GM18909 (cell line): ENCODE data around the gene CACNG8.
"Not testable (repeated sequence)": the region's sequence is repeated elsewhere in the genome, so short reads cannot be mapped to it uniquely, and the experiment has no call there.

ENCODE experiments used
- ATAC-seq: cut with Tn5 transposase; IDR thresholded peaks from one replicate; pipeline ENCODE4 v1.9.1; 2021; ENCODE audit warnings: mild to moderate bottlenecking; ENCODE audit not compliant: unreplicated experiment, poor library complexity

CACNG8 gene

DNA sequence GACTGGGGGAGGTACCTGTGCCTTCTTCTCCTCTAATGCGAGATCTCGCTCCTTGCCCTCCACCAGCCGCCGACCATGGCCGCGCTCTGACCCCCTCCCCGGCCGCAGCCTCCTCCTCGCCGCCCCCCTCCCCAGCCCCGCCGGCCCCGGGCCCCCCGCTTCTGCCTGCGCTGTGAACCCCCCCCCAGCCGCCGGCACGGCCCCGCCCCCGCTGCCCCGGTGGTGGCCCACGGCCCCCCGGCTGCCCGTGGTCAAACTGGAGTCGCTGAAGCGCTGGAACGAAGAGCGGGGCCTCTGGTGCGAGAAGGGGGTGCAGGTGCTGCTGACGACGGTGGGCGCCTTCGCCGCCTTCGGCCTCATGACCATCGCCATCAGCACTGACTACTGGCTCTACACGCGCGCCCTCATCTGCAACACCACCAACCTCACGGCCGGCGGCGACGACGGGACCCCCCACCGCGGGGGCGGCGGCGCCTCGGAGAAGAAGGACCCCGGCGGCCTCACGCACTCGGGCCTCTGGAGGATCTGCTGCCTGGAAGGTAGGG, at the start of gene CACNG8:
TSS of gene CACNG8 (plus strand) at position 51 of the 545 bp plus-strand sequence.
- ATAC-seq, result no peak

DNA sequence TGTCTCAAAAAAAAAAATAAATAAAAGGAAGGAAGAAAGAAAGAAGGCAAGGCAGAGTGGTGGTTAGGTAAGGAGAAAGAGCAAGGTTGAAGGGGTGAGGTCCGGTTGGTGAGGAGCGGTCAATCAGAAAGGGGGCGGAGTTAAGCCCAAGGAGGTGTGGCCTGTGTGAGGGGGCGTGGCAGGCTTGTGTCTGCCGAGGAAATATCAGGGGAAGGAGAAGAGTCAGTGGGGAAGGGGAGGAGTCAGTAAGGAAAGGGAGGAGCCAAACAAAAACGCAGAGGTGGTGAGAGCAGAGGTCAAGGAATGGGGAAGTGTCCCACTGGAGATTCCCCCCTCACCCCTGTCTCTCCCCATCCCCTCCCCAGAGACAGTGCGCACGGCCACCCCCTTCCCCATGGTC, 47.7 kb upstream of the CACNG8 start:
- ATAC-seq, result no peak

DNA sequence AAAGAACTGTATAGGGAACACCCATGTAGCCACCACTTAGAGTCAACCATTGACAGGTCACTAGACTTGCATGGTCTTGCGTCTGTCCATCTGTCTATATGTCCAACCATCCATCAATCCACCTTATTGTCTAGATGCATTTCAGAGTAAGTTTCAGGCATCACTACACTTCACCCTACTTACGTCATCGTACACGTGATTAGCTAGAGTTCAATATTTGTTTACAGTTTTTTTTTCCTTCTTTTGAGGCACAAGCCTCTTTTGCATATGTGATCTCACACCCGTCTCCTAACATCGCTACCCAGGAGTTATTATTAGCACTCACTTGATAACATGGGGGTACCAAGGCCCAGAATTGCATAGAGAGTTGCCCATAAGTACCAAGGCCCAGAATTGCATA, 46.7 kb upstream of the CACNG8 start:
- no peak for ATAC-seq

GRCh38 chr19:53917356-53917755, 45.4 kb upstream of the CACNG8 start:
- no peak for ATAC-seq

- no peak for ATAC-seq
These were observed 35.0 kb upstream of the CACNG8 start for GRCh38 chr19:53927739-53928138.

GRCh38 chr19:53936029-53936428, 26.7 kb upstream of the CACNG8 start:
- no peak for ATAC-seq

GRCh38 chr19:53942001-53942786, 20.5 kb upstream of the CACNG8 start:
- no peak for ATAC-seq

- ATAC-seq, result no peak
These were observed 18.3 kb upstream of the CACNG8 start for GRCh38 chr19:53944416-53944815.

- no peak for ATAC-seq
These were observed 17.8 kb upstream of the CACNG8 start for GRCh38 chr19:53944933-53945332.

DNA sequence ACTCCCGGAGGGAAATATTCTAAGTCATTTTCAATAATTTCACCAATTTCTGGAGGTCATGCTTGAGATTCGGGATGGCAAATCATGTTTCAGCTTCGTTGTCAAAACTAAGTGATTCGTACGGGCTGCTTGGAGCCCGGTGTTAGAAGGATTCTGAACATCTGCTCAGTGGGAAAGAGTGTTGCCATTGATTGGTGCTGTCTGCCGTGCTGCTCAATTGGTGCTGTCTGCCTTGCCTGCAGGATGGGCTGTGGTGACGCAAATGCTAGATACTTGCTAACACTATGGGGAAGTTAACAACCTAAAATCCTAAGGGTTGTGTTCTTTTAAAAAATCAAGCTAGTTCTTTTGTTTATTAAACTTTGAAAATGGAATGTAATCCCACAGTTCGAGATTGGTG, 17.3 kb upstream of the CACNG8 start:
- no peak for ATAC-seq

- ATAC-seq, result no peak
These were observed 16.7 kb upstream of the CACNG8 start for GRCh38 chr19:53945998-53946397.

DNA sequence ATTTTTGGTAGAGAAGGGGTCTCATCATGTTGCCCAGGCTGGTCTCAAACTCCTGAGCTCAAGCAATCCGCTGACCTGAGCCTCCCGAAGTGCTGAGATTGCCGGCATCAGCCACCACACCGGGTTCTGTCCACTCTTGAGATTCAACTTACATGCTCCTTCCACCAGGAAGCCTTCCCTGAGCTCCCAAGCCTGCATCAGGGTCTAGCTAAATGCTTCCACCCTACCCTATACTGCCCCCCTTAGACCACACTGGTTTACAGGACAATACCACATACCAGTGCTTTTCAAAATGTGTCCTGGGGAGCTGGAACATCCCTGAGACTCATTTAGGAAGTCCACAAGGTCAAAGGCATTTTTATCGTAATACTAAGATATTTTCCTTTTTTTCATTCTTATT, 15.1 kb upstream of the CACNG8 start:
- ATAC-seq, result no peak

DNA sequence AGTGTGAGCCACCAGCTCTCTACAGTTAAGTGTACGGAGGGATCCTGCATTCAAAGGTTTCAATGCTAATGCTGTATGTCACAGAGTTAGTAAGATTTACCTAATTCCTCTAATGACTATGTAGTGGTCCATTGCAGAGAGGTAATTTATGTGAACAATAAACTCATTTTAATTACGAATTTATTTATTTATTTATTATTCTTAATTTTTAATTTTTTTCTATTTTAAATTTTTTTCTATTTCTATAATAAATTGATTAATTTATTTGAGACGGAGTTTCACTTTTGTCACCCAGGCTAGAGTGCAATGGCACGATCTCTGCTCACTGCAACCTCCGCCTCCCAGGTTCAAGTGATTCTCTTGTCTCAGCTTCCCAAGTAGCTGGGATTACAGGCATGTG, 14.1 kb upstream of the CACNG8 start:
- ATAC-seq, result not testable (repeated sequence)

DNA sequence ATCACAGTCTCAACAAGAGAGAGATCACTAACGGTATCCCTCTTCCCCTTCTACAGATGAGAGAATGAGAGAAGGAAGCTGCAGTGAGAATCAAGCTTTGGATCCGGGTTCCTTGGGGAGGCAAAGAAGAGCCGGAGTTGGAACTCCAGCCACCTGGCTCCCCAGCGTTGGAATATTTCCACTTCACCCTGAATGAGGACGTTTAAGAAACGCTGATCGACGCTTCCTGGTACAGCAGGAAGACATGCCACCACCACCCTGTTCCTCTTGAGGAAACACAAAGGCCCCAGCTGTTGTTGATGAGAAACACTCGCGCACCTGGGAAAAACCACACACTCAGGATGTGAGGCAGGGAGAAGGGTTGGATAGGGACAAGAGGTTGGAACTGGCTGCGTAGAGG, 11.3 kb upstream of the CACNG8 start:
- ATAC-seq, result no peak

- ATAC-seq, result no peak
These were observed 10.8 kb upstream of the CACNG8 start for GRCh38 chr19:53951947-53952346.

GRCh38 chr19:53953383-53953782, 9.4 kb upstream of the CACNG8 start:
- ATAC-seq, result no peak

DNA sequence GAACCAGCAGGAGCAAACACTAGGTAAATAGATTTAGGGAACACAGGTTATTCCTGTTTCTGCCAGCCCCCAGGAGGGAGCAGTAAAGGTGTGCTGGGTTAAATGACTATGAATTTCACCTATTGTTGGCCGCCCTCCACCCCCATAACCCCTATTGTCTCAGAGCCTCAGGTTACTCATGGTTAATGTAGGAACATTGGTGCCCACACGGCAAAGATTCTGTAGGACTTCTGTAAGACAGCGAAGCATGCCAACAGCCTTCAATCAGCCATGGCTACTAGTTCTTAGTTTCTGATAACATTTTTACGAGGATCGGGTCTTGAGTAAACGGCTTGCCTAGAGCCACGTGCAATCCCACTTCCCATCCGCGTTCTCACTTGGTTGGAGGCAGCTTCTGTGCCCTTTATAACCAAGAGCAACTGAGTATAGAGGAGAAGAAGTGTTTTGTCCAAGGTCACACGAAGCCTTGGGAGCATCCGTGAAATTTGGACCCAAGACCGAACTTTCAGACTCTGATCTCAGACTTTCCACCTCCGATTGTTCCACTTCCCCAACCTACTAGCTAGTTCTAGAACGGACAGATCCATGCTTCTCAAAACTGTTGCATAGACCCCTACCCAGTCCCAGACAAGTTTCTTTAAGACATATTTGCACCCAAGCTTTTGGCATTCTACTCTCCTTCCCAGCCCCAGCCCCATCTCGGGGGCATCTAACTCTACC, 5.1 kb upstream of the CACNG8 start:
- no peak for ATAC-seq

GRCh38 chr19:53958168-53958571, 4.6 kb upstream of the CACNG8 start:
- ATAC-seq, result no peak

GRCh38 chr19:53958823-53959757, 3.6 kb upstream of the CACNG8 start:
- no peak for ATAC-seq

- ATAC-seq, result no peak
These were observed 2.5 kb upstream of the CACNG8 start for GRCh38 chr19:53960187-53960586.
